ENCODE measurements around the gene KLHL24. TPM values are rescaled to one million over a fixed set of nuclear protein-coding genes. Genes with fewer than 3 reads are reported as not detected.

KLHL24 gene
- total and polyA plus RNA-seq, 2 of the 13 experiments (the other 11 are each of a cell fraction or from before 2014, with no cell fraction given) = 6.9 to 15.7 TPM

GRCh38 chr3:183654727-183655126 is 19.3 kb downstream of the KLHL24 start:
- DNase-seq (ENCODE audit: low spot score) = no peak
- no peak for FAIRE-seq
- BruUV-seq (replicated peaks) = no TSS peak
- H2AFZ ChIP-seq (ENCODE audit: low read length) = no peak overlapping the region
- no peaks in the 10 kb centered on the region for H4K20me1 ChIP-seq (ENCODE audit: insufficient read depth, low read length)
- peaks cover 3 to 7% of the 10 kb centered on the region in 2 experiments; a peak in 3 of 5 replicates for H3K36me3 ChIP-seq (replicated peaks in 1 of 2; ENCODE audit: control insufficient read depth in 1 of 2, insufficient read depth in 2 of 2, low read length in 2 of 2)
- H3K9me3 ChIP-seq (ENCODE audit: low read length) = peaks cover 24% of the 10 kb centered on the region
- TF ChIP-seq HMG20B (CRISPR knock-in tag; conservative IDR thresholded peaks at IDR 0.05) (no peak), CEBPB (IDR thresholded peaks at IDR 0.05; ENCODE audit: borderline replicate concordance, low read depth, low read length) (peak; percentile 13; the same call in 1 of the 2 replicates)
- H3K27me3 ChIP-seq (ENCODE audit: control insufficient read depth in 1 of 2, insufficient read depth in 2 of 2, low read length in 2 of 2) = no peaks in the 10 kb centered on the region
- POLR2A ChIA-PET = no interaction called here
- CTCF ChIA-PET (ENCODE audit: low intra/inter-chr PET ratio, low total read pairs) = no interaction called here
- WGBS (ENCODE audit: low lambda C conversion rate) = 100% methylated on average over 1 of the region's 1 CpG
- no peaks in the 10 kb centered on the region for H3K79me2 ChIP-seq (ENCODE audit: insufficient read depth, low read length)
- intact Hi-C loops (cut with micrococcal nuclease; ENCODE audit: unreplicated experiment) (no loop called here), in situ Hi-C loops (cut with HindIII; ENCODE audit: extremely low pct_ligation_motif_present, low pct_unique_long_range_greater_than_20kb) (no loop called here)
- H3K4me3 ChIP-seq (replicated peaks in 1 of 3; ENCODE audit: insufficient read depth in 1 of 3, low read depth in 2 of 3, low read length in 3 of 3) = no peak overlapping the region
- no peak overlapping the region for H3K4me2 ChIP-seq (ENCODE audit: low read depth, low read length)
- no peak overlapping the region for H3K27ac ChIP-seq (ENCODE audit: extremely low read length, insufficient read depth, low read length)
- ATAC-seq = no peak
- H3K4me1 ChIP-seq (ENCODE audit: insufficient read depth, low read length) = no peaks in the 10 kb centered on the region
- no peak overlapping the region for H3K9ac ChIP-seq (ENCODE audit: insufficient read depth, low read depth, low read length)

DNA sequence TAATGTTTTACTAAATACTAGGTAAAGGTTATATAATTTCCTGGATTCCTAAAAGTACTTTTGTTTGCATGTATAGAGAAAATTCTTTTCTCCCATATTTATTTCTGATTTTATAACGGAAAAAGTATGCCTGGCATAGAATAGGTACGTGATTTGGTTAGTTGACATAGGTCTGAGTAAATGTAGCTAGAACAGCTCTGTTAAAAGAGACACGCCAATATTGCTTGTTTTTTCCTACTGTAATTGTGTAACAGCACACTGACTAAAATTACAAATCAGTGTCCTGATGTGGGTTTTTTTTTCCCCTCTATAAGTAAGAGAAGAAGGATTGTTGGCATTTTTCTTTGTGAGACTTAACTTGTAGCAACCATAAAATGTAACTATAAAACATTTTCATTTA is 26.7 kb downstream of the KLHL24 start:
- BruUV-seq (replicated peaks) = no TSS peak
- no peak overlapping the region for H3K4me2 ChIP-seq (ENCODE audit: low read depth, low read length)
- no peak overlapping the region for H3K4me3 ChIP-seq (replicated peaks in 1 of 3; ENCODE audit: insufficient read depth in 1 of 3, low read depth in 2 of 3, low read length in 3 of 3)
- FAIRE-seq = no peak
- no peak for TF ChIP-seq HNRNPLL (IDR thresholded peaks at IDR 0.05; ENCODE audit: low read depth, low read length, poor library complexity, severe bottlenecking)
- TF ChIP-seq, protein P1, sequence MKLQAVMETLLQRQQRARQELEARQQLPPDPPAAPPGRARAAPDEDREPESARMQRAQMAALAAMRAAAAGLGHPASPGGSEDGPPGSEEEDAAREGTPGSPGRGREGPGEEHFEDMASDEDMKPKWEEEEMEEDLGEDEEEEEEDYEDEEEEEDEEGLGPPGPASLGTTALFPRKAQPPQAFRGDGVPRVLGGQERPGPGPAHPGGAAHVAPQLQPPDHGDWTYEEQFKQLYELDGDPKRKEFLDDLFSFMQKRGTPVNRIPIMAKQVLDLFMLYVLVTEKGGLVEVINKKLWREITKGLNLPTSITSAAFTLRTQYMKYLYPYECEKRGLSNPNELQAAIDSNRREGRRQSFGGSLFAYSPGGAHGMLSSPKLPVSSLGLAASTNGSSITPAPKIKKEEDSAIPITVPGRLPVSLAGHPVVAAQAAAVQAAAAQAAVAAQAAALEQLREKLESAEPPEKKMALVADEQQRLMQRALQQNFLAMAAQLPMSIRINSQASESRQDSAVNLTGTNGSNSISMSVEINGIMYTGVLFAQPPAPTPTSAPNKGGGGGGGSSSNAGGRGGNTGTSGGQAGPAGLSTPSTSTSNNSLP (IDR thresholded peaks at IDR 0.05; ENCODE audit: low read depth, low read length) = no peak
- H3K36me3 ChIP-seq (replicated peaks in 1 of 2; ENCODE audit: control insufficient read depth in 1 of 2, insufficient read depth in 2 of 2, low read length in 2 of 2) = peaks cover 2 to 4% of the 10 kb centered on the region in 2 experiments; a peak in 3 of 5 replicates
- H3K27ac ChIP-seq (ENCODE audit: extremely low read length, insufficient read depth, low read length) = no peak overlapping the region
- H4K20me1 ChIP-seq (ENCODE audit: insufficient read depth, low read length) = no peaks in the 10 kb centered on the region
- no peaks in the 10 kb centered on the region for H3K4me1 ChIP-seq (ENCODE audit: insufficient read depth, low read length)
- 55% methylated on average over 3 of the region's 3 CpGs for WGBS (ENCODE audit: low lambda C conversion rate)
- H3K27me3 ChIP-seq (ENCODE audit: control insufficient read depth in 1 of 2, insufficient read depth in 2 of 2, low read length in 2 of 2) = no peaks in the 10 kb centered on the region; a peak in 1 of 5 replicates
- no peaks in the 10 kb centered on the region for H3K79me2 ChIP-seq (ENCODE audit: insufficient read depth, low read length)
- ChIA-PET POLR2A (no interaction called here), CTCF (ENCODE audit: low intra/inter-chr PET ratio, low total read pairs) (no interaction called here)
- no peaks in the 10 kb centered on the region for H3K9me3 ChIP-seq (ENCODE audit: low read length)
- H2AFZ ChIP-seq (ENCODE audit: low read length) = no peak overlapping the region
- intact Hi-C loops (cut with micrococcal nuclease; ENCODE audit: unreplicated experiment) (no loop called here), in situ Hi-C loops (cut with HindIII; ENCODE audit: extremely low pct_ligation_motif_present, low pct_unique_long_range_greater_than_20kb) (no loop called here)
- no peak for ATAC-seq
- DNase-seq (ENCODE audit: low spot score) = no peak
- H3K9ac ChIP-seq (ENCODE audit: insufficient read depth, low read depth, low read length) = no peak overlapping the region

Measured in HepG2 (cell line).